GM12892 (cell line): ENCODE data around the gene EIF4EBP2.

Experiments used
- POLR2A ChIP-seq: IDR thresholded peaks from 2 replicates; pipeline ENCODE4 v1.6.1; 2011; ENCODE audit warnings: low read depth, low read length, control low read depth
- POLR2AphosphoS5 ChIP-seq: IDR thresholded peaks from 2 replicates; pipeline ENCODE4 v1.6.1; 2011; ENCODE audit warnings: low read depth, low read length, control low read depth
- TAF1 ChIP-seq: IDR thresholded peaks from 2 replicates; pipeline ENCODE4 v1.6.1; 2011; ENCODE audit warnings: low read depth, mild to moderate bottlenecking, control low read depth, low read length, borderline replicate concordance

DNA sequence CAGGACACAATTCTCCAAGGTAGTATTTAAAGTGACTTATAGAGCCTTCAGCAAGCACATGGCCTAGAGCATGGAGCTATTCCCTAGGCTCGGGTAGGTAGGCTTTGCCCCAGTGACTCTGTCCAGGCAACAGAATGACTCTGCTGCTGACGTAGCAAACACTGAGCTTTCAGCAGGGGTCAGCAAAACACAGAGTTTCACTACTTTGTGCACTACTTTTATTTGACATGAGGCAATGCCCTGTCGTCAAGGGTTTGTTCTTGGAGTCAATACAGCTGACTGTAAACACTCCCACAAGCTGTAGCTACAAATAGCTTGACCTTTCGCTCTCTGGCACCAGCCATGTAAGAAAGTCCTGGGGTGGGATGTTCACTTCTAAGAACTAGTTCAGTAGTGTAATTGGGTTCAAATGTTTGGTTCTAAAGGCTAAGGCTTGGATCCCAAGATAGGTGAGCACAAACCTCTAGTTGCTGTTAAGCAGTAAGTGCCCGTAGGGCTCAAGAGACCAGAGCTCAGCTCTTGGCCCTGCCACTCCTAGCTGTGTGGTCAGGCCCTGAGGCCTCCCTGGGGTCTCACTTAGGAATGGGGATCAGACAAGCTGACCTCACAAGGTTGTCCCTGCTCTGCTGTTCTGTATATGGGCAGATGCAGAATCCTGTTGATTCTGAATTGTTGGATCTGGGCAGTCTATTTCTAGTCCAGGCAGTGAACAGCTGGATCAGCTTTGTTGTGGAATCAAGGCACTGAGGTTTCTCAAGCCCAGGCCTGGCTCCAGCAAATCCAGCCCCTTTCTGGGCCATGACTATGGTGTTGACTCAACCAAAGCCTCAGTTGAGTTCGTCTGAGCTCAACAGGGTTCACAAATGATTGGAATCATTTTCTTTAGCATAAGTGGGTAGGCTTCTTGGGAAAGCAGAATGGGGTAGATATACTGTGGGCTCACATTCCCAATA, 26.8 kb downstream of the EIF4EBP2 start:
- no peak for TF ChIP-seq POLR2AphosphoS5
- no peak for TF ChIP-seq POLR2A
- TF ChIP-seq TAF1 = no peak
